Ovary (tissue), 9 donors: ENCODE data around the gene ADH4. TPM values are rescaled to one million over a fixed set of nuclear protein-coding genes. Genes with fewer than 3 reads are reported as not detected.
"Not testable (repeated sequence)": the region's sequence is repeated elsewhere in the genome, so short reads cannot be mapped to it uniquely, and the experiment has no call there.

Experiments
- DNase-seq, 5 donors: peaks; one replicate each; pipeline ENCODE4 v3.0.0-alpha.2; 2019 to 2020
- H3K27ac ChIP-seq, 2 donors: fragments of 200-600 bp; one replicate each; pipeline versions ENCODE4 v1.5.1 to v1.8.0; 2019 to 2022
- H3K27me3 ChIP-seq: fragments of 200-600 bp; one replicate; pipeline ENCODE4 v1.8.0; 2022
- H3K36me3 ChIP-seq: fragments of 200-600 bp; sonication (generic); one replicate; pipeline ENCODE4 v1.5.1; 2019
- H3K4me1 ChIP-seq: one replicate; pipeline ENCODE4 v1.8.1; 2013; ENCODE audit warnings: mild to moderate bottlenecking, moderate library complexity; ENCODE audit not compliant: insufficient read depth
- H3K4me3 ChIP-seq: fragments of 200-600 bp; sonication (generic); one replicate; pipeline ENCODE4 v1.5.1; 2017
- H3K9me3 ChIP-seq, 2 donors: fragments of 200-600 bp in 1 of 2; sonication (generic) in 1 of 2; one replicate each; pipeline versions ENCODE4 v1.5.1 to v1.8.1; 2013 to 2019; ENCODE audit warnings: mild to moderate bottlenecking in 1 of 2, moderate library complexity in 1 of 2
- EP300 ChIP-seq: sonication (generic); formaldehyde crosslinking; IDR thresholded peaks from one replicate; pipeline ENCODE4 v1.6.1; 2017; ENCODE audit warnings: antibody characterized with exemption
- POLR2A ChIP-seq: fragments of 450-650 bp; IDR thresholded peaks from one replicate; pipeline ENCODE4 v1.6.1; 2017; ENCODE audit warnings: antibody characterized with exemption, mild to moderate bottlenecking, moderate library complexity
- WGBS, 3 donors: extraction: QIAGEN DNeasy Blood & Tissue Kit in 1 of 3; methylation state at CpG; one replicate each; pipeline versions ENCODE4 v1.1.5 to v1.1.7; 2013 to 2017; 5-methylcytosine and 5-hydroxymethylcytosine counted together
- intact Hi-C, 4 donors: fragments of 100-400 bp; cut with DNase I; formaldehyde crosslinking; loops; one replicate each; pipeline versions ENCODE4 v1.11.0 to v1.15.1; 2022 to 2023
- polyA plus RNA-seq, 2 donors: library from polyadenylated mRNA; stranded (reverse); fragments of 200-250 nt in 1 of 2; fragments of 350-450 nt in 1 of 2; fragmentation: Illumina TruSeq in 1 of 2; extraction: RNeasy Lipid Tissue Mini Kit (QIAGEN cat#74804) in 1 of 2; gene quantifications; one replicate each; pipeline ENCODE4 v1.2.3, GENCODE V29; 2013 to 2014
- total RNA-seq, 7 donors: library from RNA; depleted of rRNA in 2 of 7; stranded (reverse); fragments of >200 nt in 2 of 7; fragmentation: NEBNext Ultra II Directional in 3 of 7; extraction: Animal tissue kit (Norgen Biotek cat#: 25700) in 3 of 7; gene quantifications; one replicate each; pipeline versions ENCODE4 v1.1.0 to v1.2.4, GENCODE V29; 2016 to 2023
- TF ChIP-seq, protein P1 (sequence below), 3 donors: fragments of 450-650 bp in 2 of 3; fragments of 200-600 bp in 1 of 3; IDR thresholded peaks; one replicate each; pipeline versions ENCODE4 v1.5.1 to v1.8.0; 2016 to 2022; ENCODE audit warnings: antibody characterized with exemption in 3 of 3, mild to moderate bottlenecking in 1 of 3
- donor health status: DM: no; HTN: no; CAD: no; lungs with moderate emphysema.
- donor health status: DM: no; HTN: no; CAD: no.
- donor health status: Bipolar disorder and iron deficiency.
- donor health status: DM: yes; HTN: yes; CAD: no.
- donor health status: DM: no; HTN: no; CAD: no.
- donor health status: DM: yes; HTN: yes; CAD: no.

Gene ADH4
- total and polyA plus RNA-seq, 9 donors: 0.04 to 0.72 (median 0.33) TPM; not detected in 6

DNA sequence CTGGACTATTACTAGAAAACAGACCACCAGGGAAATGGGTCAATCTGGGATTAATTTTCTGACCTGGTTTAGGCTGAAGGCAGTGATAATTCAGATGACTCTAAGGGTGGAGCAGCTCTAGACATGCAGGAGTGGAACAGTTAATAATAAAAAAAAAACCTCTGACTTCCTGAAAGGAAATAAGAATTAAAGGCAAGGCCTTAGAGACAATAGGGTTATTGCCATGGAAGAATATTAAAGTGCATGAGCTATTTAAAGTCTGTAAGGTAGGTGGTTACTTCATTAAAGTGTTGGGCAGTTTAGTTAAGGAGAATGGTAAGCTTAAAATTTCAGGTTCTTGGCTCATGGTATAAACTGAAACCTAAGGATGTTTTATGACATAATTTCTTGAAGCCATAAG, 40.9 kb downstream of the ADH4 start:
- Histone ChIP-seq H3K9me3 (no peaks in the 10 kb centered on the region), H3K36me3 (no peaks in the 10 kb centered on the region), H3K27me3 (no peaks in the 10 kb centered on the region), H3K4me3 (no peak overlapping the region), H3K4me1 (no peaks in the 10 kb centered on the region), H3K27ac (no peak overlapping the region)
- intact Hi-C loops: no loop called here
- DNase-seq: no peak
- TF ChIP-seq POLR2A: no peak
- TF ChIP-seq, protein P1, sequence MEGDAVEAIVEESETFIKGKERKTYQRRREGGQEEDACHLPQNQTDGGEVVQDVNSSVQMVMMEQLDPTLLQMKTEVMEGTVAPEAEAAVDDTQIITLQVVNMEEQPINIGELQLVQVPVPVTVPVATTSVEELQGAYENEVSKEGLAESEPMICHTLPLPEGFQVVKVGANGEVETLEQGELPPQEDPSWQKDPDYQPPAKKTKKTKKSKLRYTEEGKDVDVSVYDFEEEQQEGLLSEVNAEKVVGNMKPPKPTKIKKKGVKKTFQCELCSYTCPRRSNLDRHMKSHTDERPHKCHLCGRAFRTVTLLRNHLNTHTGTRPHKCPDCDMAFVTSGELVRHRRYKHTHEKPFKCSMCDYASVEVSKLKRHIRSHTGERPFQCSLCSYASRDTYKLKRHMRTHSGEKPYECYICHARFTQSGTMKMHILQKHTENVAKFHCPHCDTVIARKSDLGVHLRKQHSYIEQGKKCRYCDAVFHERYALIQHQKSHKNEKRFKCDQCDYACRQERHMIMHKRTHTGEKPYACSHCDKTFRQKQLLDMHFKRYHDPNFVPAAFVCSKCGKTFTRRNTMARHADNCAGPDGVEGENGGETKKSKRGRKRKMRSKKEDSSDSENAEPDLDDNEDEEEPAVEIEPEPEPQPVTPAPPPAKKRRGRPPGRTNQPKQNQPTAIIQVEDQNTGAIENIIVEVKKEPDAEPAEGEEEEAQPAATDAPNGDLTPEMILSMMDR (IDR thresholded peaks at IDR 0.05): no peak
- TF ChIP-seq EP300: no peak

DNA sequence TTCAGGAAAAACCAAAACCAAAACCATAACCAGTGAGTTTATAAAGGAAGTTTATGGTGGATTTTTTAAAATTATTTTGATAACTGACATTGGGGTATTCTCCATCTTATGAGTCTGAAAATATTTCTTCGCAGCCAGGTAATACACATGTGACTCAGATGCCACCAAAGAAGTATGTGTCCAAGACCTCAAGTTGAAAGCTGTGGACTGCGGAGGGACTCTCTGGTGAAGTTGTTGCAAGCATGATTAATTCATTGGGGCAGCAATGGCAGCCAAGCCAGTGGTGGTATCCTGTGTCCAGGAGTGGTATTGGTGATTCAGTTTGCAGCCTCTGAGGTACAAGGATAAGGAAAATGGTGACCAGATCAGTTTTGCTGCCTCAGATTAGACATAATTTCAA, 41.5 kb downstream of the ADH4 start:
- no peak overlapping the region for H3K4me3 ChIP-seq
- H3K4me1 ChIP-seq: no peaks in the 10 kb centered on the region
- H3K9me3 ChIP-seq: no peaks in the 10 kb centered on the region
- TF ChIP-seq EP300 (no peak), POLR2A (no peak)
- TF ChIP-seq, protein P1 (IDR thresholded peaks at IDR 0.05): no peak
- H3K36me3 ChIP-seq: no peaks in the 10 kb centered on the region
- H3K27me3 ChIP-seq: no peaks in the 10 kb centered on the region
- DNase-seq: no peak
- WGBS, 3 donors: 92 to 100% (median 99%) methylated on average over 2 of the region's 2 CpGs
- no peak overlapping the region for H3K27ac ChIP-seq
- intact Hi-C loops: no loop called here

DNA sequence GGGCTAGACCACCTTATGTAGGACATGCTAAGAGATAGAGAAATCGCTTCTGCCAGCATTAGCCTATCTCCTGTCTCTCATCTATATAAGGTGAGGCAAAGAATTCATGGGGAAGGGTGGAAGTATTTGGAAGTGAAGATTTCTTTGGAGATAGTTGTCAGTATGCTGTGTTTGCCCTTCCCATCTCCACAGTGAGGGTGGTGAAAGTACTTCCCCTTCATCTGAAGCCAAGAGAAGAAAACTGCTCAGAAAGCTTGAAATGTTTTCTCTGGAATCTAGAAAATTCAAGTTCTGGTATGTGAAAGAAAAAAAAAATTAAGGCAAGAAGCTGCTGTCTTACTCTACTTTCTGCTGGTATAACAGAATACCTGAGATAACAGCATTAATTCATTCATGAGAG, 43.2 kb downstream of the ADH4 start:
- no peaks in the 10 kb centered on the region for H3K9me3 ChIP-seq
- H3K27me3 ChIP-seq: no peaks in the 10 kb centered on the region
- 86 to 96% (median 89%) methylated on average over 1 of the region's 1 CpG for WGBS, 3 donors
- no peaks in the 10 kb centered on the region for H3K36me3 ChIP-seq
- TF ChIP-seq POLR2A: no peak
- no peak for TF ChIP-seq EP300
- TF ChIP-seq, protein P1 (IDR thresholded peaks at IDR 0.05): no peak
- H3K4me3 ChIP-seq: no peak overlapping the region
- DNase-seq: no peak
- no peaks in the 10 kb centered on the region for H3K4me1 ChIP-seq
- intact Hi-C loops: no loop called here
- H3K27ac ChIP-seq: no peak overlapping the region

DNA sequence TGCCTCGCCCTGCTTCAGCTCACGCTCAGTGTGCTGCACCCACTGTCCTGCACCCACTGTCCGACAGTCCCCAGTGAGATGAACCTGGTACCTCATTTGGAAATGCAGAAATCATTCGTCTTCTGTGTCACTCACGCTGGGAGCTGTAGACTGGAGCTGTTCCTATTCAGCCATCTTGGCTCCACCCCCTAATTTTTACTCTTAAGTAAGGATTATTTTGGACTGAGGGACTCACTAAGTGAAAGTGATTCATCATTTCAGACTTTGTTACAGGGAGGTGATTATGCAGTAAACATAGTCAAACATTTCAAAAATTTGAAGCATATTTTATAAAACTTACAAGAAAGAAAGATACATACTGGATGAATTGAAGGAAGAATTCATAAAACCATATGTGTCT, 44.3 kb downstream of the ADH4 start:
- H3K36me3 ChIP-seq, H3K4me1 ChIP-seq, H3K9me3 ChIP-seq, H3K4me3 ChIP-seq, H3K27ac ChIP-seq, H3K27me3 ChIP-seq, intact Hi-C loops, DNase-seq: not testable (repeated sequence)
- WGBS, 3 donors: 77 to 90% (median 77%) methylated on average over 5 of the region's 5 CpGs

DNA sequence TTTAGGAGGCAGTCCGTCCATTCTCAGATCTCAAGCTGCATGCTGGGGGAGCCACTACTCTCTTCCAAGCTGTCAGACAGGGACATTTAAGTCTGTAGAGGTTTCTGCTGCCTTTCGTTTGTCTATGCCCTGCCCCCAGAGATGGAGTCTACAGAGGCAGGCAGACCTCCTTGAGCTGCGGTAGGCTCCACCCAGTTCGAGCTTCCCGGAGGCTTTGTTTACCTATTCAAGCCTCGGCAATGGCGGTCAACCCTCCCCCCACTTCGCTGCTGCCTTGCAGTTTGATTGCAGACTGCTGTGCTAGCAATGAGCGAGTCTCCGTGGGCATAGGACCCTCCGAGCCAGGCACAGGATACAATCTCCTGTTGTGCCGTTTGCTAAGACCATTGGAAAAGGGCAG, 44.8 kb downstream of the ADH4 start:
- no peaks in the 10 kb centered on the region for H3K36me3 ChIP-seq
- H3K27ac ChIP-seq: no peak overlapping the region
- intact Hi-C loops: no loop called here
- TF ChIP-seq EP300: no peak
- TF ChIP-seq, protein P1 (IDR thresholded peaks at IDR 0.05): no peak
- no peak for TF ChIP-seq POLR2A
- 85 to 89% (median 89%) methylated on average over 12 of the region's 12 CpGs for WGBS, 3 donors
- H3K9me3 ChIP-seq: no peaks in the 10 kb centered on the region
- no peak overlapping the region for H3K4me3 ChIP-seq
- H3K4me1 ChIP-seq: no peaks in the 10 kb centered on the region
- H3K27me3 ChIP-seq: no peaks in the 10 kb centered on the region
- DNase-seq: no peak

DNA sequence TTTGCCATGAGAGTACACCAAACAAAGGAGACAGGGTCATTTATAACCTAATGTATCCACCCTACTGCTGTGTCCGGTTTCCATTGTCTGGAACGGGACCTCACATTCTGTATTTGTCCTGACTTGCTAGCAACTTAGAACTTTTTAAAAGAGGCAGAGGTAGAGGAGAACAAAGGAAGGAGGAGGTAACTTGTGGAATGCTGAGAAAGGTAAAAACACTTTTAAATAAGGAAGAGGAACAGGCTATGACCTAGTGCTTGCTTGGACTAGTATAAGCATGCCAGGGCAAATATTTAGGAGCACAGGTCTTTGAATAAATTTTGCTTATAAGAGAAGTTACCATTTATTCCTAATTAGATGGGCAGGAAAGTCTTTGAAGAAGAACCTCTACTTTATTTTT, 52.3 kb downstream of the ADH4 start:
- H3K27ac ChIP-seq, H3K27me3 ChIP-seq, H3K4me1 ChIP-seq, H3K36me3 ChIP-seq, DNase-seq, H3K4me3 ChIP-seq, H3K9me3 ChIP-seq, intact Hi-C loops: not testable (repeated sequence)
- 86 to 92% (median 87%) methylated on average over 2 of the region's 2 CpGs for WGBS, 3 donors
